DOHH2 (cell line): ENCODE measurements around the gene CDKAL1.

Source experiments
- H3F3A ChIP-seq: fragments of 200-600 bp; sonication (generic), shearing (Covaris generic); 2 replicates; pipeline ENCODE4 v1.6.0; 2016; ENCODE audit warnings: antibody characterized with exemption, mild to moderate bottlenecking; ENCODE audit not compliant: control insufficient read depth, insufficient read depth
- H3K27ac ChIP-seq: fragments of 200-600 bp; sonication (generic); 2 replicates; pipeline ENCODE4 v1.5.1; 2014; ENCODE audit warnings: low read depth, mild to moderate bottlenecking, low read length, moderate library complexity
- H3K27me3 ChIP-seq: fragments of 200-600 bp; sonication (generic); 2 replicates; pipeline ENCODE4 v1.6.1; 2014; ENCODE audit warnings: mild to moderate bottlenecking, low read length, mixed read lengths; ENCODE audit not compliant: control insufficient read depth
- H3K36me3 ChIP-seq: fragments of 200-600 bp; sonication (generic); 2 replicates; pipeline ENCODE4 v1.6.1; 2014; ENCODE audit warnings: mild to moderate bottlenecking, low read length, moderate library complexity, mixed read lengths; ENCODE audit not compliant: control insufficient read depth
- H3K4me1 ChIP-seq: fragments of 200-600 bp; sonication (generic); 2 replicates; pipeline ENCODE4 v1.6.1; 2014; ENCODE audit warnings: mild to moderate bottlenecking, low read length, mixed read lengths; ENCODE audit not compliant: control insufficient read depth
- H3K4me2 ChIP-seq: fragments of 200-600 bp; sonication (generic); 2 replicates; pipeline ENCODE4 v1.6.0; 2014; ENCODE audit warnings: mild to moderate bottlenecking, low read length, moderate library complexity
- H3K4me3 ChIP-seq: fragments of 200-600 bp; sonication (generic); 2 replicates; pipeline ENCODE4 v1.5.1; 2014; ENCODE audit warnings: mild to moderate bottlenecking, low read length, mixed read lengths
- H3K79me2 ChIP-seq: fragments of 200-600 bp; sonication (generic); 2 replicates; pipeline ENCODE4 v1.6.1; 2014; ENCODE audit warnings: mild to moderate bottlenecking, low read length, mixed read lengths; ENCODE audit not compliant: control insufficient read depth
- H3K9me2 ChIP-seq: fragments of 200-600 bp; sonication (generic); replicated peaks from 2 replicates; pipeline ENCODE4 v1.6.1; 2014; ENCODE audit warnings: mild to moderate bottlenecking, low read length, mixed read lengths; ENCODE audit not compliant: control insufficient read depth
- H3K9me3 ChIP-seq: fragments of 200-600 bp; sonication (generic); 2 replicates; pipeline ENCODE4 v1.6.1; 2014; ENCODE audit warnings: antibody characterized with exemption, low read length, mixed read lengths; ENCODE audit not compliant: control insufficient read depth, insufficient read depth
- H4K20me1 ChIP-seq: fragments of 200-600 bp; sonication (generic); 2 replicates; pipeline ENCODE4 v1.6.0; 2014; ENCODE audit warnings: low read depth, mild to moderate bottlenecking, antibody characterized with exemption, low read length, moderate library complexity; ENCODE audit not compliant: control insufficient read depth, insufficient read depth
- CTCF ChIP-seq: fragments of 200-600 bp; sonication (generic); IDR thresholded peaks from one replicate; pipeline ENCODE4 v1.5.1; 2014; ENCODE audit warnings: antibody characterized with exemption, mild to moderate bottlenecking, low read depth, low read length; ENCODE audit not compliant: poor library complexity, severe bottlenecking
- EZH2phosphoT487 ChIP-seq: fragments of 200-600 bp; sonication (generic); IDR thresholded peaks from 2 replicates; pipeline ENCODE4 v1.6.1; 2017; ENCODE audit warnings: borderline replicate concordance, mild to moderate bottlenecking, antibody characterized with exemption, low read length, moderate library complexity, mixed read lengths

CDKAL1 gene

DNA sequence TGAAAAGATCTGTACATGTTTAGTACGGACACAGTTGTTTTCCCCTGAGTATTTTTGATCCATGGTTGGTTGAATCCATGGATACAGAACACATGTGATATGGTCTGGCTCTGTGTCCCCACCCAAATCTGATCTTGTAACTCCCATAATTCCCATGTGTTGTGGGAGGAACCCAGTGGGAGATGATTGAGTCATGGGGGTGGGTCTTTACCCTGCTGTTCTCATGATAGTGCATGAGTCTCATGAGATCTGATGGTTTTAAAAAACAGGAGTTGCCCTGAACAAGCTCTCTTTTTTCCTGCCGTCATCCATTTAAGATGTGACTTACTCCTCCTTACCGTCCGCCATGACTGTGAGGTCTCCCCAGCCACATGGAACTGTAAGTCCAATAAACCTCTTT is 139.2 kb downstream of the CDKAL1 start:
- TF ChIP-seq CTCF (no peak), EZH2phosphoT487 (no peak)
- Histone ChIP-seq H3K9me3 (no peaks in the 10 kb centered on the region), H3K9me2 (no peaks in the 10 kb centered on the region), H3K4me1 (no peaks in the 10 kb centered on the region), H3K27me3 (no peaks in the 10 kb centered on the region), H4K20me1 (no peaks in the 10 kb centered on the region), H3K79me2 (no peaks in the 10 kb centered on the region), H3K4me3 (no peak overlapping the region), H3K27ac (no peak overlapping the region), H3K4me2 (no peak overlapping the region), H3F3A (no peaks in the 10 kb centered on the region), H3K36me3 (no peaks in the 10 kb centered on the region)

DNA sequence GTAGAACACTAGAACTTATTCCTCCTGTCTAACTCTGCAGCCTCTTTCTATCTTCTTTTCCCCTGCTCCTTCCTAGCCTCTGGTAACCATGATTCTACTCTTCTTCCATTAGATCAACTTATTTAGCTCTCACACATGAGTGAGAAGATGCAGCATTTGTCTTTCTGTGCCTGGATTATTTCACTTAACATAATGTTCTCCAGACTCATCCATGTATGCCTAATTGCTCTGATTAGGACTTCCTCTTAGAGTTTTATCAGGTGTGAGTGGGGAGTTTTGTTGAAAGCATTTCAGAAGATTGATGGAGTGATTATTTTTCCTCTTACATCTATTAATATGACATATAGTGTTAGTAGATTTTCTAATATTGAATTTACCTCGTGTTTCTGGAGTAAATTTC is 140.4 kb downstream of the CDKAL1 start:
- Histone ChIP-seq H3K36me3 (no peaks in the 10 kb centered on the region), H3K9me3 (no peaks in the 10 kb centered on the region), H3K4me3 (no peak overlapping the region), H3K79me2 (no peaks in the 10 kb centered on the region), H4K20me1 (no peaks in the 10 kb centered on the region), H3K27me3 (no peaks in the 10 kb centered on the region), H3K4me1 (no peaks in the 10 kb centered on the region), H3K4me2 (no peak overlapping the region), H3K27ac (no peak overlapping the region), H3F3A (no peaks in the 10 kb centered on the region), H3K9me2 (no peaks in the 10 kb centered on the region)
- TF ChIP-seq EZH2phosphoT487, result no peak
- no peak for TF ChIP-seq CTCF

- TF ChIP-seq CTCF (no peak), EZH2phosphoT487 (no peak)
- Histone ChIP-seq H3K4me3 (no peak overlapping the region), H3K27me3 (no peaks in the 10 kb centered on the region), H3K4me1 (no peaks in the 10 kb centered on the region; the same call in 1 of the 2 replicates), H3K27ac (no peak overlapping the region), H3K9me2 (no peaks in the 10 kb centered on the region), H3F3A (no peaks in the 10 kb centered on the region), H3K79me2 (no peaks in the 10 kb centered on the region; the same call in 1 of the 2 replicates), H4K20me1 (no peaks in the 10 kb centered on the region), H3K4me2 (no peak overlapping the region), H3K36me3 (no peaks in the 10 kb centered on the region), H3K9me3 (no peaks in the 10 kb centered on the region)
These were observed 144.6 kb downstream of the CDKAL1 start for GRCh38 chr6:20678831-20679352.
